ENCODE data around the gene GREB1.
A peak's percentile ranks its signal among the peaks of the same experiment; 100 is the strongest.

The GREB1 gene

DNA sequence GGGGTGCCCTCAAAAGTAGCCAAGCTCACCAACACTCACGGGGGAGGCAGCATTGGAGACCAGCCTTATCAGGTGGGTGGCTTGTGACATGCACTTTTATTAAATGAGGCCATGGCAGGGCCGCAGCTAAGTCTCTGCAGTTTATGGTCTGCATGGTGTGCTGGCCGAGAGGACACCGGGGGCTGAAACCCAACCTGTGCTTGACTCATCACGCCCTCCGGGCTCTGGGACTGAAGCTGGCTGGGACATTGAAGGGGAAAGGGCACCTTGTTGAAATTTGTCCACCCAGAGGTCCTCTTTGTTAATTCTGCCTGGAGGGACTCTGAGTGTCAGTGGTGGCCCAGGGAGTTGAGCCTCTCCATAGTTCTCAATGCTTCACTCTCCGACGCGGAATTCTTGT lies 153.9 kb downstream of the GREB1 start:
- DNase-seq: no peak

DNA sequence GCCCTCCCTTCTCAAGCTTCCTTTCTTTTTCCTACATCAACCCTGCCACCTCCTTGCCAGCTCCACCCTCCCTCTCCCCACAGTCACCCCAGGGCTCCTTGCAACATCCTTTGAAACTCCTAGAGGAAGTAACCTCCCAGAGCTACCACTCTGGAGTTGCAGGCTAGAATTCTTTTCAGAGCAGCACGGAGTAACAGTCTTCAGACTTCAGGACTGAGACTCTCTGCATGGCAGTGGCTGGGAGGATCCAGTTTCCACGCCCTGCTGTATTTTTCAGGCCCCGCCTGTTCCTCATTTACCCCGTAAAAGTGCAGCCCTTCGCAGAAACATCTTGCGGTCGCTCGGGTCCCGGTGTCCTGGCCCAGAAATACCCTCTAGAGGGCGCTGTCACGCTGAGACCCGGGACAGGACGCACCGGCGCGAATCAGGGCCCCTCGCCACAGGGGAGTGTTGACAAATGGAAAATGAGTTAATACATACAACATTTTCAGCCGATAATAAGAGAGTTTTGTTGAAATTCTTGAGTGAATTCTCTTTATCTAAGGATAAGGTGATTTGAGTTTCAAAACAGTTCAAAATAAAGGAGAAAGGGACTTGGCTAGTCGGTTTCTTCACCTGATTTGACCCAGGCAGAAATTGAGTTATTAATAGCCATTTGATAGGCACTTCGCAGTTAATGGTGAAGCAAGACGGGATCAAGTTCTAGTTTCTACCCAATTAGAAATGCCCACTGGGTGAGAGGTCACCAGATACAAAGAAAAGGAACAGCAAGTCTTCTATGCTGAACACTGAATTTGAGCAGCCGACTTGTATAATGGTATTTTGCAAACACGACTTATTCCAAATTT lies 154.6 kb downstream of the GREB1 start:
- DNase-seq: peak in 1 of 2 experiments; percentile 41

DNA sequence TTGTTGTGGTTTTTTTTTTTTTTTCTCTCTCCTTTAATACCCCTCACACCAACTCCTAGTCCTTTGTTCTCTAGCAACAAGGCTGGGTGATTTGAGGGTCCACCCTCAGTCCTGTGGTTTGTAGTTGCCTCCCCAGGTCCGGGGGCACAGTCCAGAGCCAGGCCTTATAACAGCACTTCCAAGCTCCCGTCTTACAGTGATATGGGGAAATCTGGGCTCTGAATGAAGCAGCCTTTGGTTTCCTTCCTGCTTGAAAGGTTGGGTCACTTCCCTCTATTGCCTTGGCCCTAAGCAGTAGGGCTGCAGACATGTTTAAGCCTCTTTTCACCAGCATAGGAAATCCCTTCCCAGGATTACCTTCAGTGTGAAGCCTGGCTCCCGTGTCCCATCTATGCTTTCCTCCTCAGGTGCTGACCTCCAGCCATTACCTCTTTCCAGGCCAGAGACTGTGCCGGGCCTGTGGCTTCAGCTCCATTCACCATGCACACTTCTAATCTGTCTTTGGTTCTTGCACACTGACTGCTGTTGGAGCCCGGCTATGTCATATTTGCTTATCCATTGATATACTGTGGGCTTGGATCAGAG lies 157.3 kb downstream of the GREB1 start:
- no peak for DNase-seq

Measured in SW 1271 (cell line).